Inflammatory macrophage (primary cell): ENCODE data around the gene CBX7.
"Not testable (repeated sequence)": the region's sequence is repeated elsewhere in the genome, so short reads cannot be mapped to it uniquely, and the experiment has no call there.

ENCODE experiments used
- DNase-seq, 2 donors: peaks; one replicate each; pipeline ENCODE4 v3.0.0-alpha.2; 2020 to 2022

CBX7 gene

GRCh38 chr22:39173787-39174497 lies 21.5 kb upstream of the CBX7 start:
- no peak for DNase-seq

- DNase-seq: no peak
These were observed 20.7 kb upstream of the CBX7 start for GRCh38 chr22:39173050-39173706.

- DNase-seq: not testable (repeated sequence)
These were observed 20.0 kb upstream of the CBX7 start for GRCh38 chr22:39172265-39173049.

- no peak for DNase-seq
These were observed 19.3 kb upstream of the CBX7 start for GRCh38 chr22:39171623-39172264.

GRCh38 chr22:39170825-39171622 lies 18.5 kb upstream of the CBX7 start:
- DNase-seq: peak; percentile 77 to 80

GRCh38 chr22:39169797-39170466 lies 17.5 kb upstream of the CBX7 start:
- DNase-seq: no peak

GRCh38 chr22:39166547-39166946 lies 14.1 kb upstream of the CBX7 start:
- no peak for DNase-seq

GRCh38 chr22:39156093-39156492 lies 3.6 kb upstream of the CBX7 start:
- not testable (repeated sequence) for DNase-seq

- DNase-seq: no peak
These were observed 2.9 kb upstream of the CBX7 start for GRCh38 chr22:39155421-39155820.

- DNase-seq: no peak
These were observed 789 bp upstream of the CBX7 start for GRCh38 chr22:39153220-39153717.

GRCh38 chr22:39152024-39152510 lies 413 bp downstream of the CBX7 start:
- no peak for DNase-seq

GRCh38 chr22:39151329-39151975 lies 1.0 kb downstream of the CBX7 start:
- no peak for DNase-seq

- no peak for DNase-seq
These were observed 1.6 kb downstream of the CBX7 start for GRCh38 chr22:39150848-39151215.

- DNase-seq: no peak
These were observed 2.3 kb downstream of the CBX7 start for GRCh38 chr22:39149915-39150847.

- no peak for DNase-seq
These were observed 3.5 kb downstream of the CBX7 start for GRCh38 chr22:39148727-39149535.

GRCh38 chr22:39148026-39148726 lies 4.3 kb downstream of the CBX7 start:
- DNase-seq: no peak

GRCh38 chr22:39147335-39148025 lies 5.0 kb downstream of the CBX7 start:
- DNase-seq: no peak
